ENCODE data around the gene CRPPA. TPM values are rescaled to one million over a fixed set of nuclear protein-coding genes. Genes with fewer than 3 reads are reported as not detected.

CRPPA gene
- total and polyA plus RNA-seq, 2 donors (not counting 1 experiment from before 2014, with no cell fraction given) = 0.16 to 1.2 TPM

DNA sequence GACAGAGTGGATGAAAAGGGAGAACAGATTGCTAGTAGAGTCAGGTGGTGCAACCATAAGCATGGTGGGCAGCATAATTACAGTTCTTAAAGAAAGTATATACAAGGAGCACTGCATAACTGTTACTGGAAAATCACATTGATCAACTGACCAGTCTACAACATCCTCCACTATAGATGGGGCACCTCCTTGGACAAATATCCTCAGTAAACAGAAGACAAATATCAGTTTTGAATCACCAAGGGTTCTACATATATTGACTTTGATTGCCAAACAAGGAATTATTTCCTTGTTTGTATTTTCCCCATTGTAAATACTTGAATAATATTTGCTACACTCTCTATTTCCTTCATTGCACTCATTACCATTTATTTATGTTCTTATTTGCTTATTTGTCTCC lies 17.6 kb upstream of the CRPPA start:
- no peaks in the 10 kb centered on the region for H3K4me1 ChIP-seq (ENCODE audit: control insufficient read depth in 2 of 2, insufficient read depth in 2 of 2, low read length in 2 of 2)
- no peaks in the 10 kb centered on the region for H3K36me3 ChIP-seq (replicated peaks in 1 of 2; ENCODE audit: control extremely low read depth in 1 of 2, control insufficient read depth in 1 of 2, extremely low read depth in 1 of 2, insufficient read depth in 2 of 2, low read length in 1 of 2)
- H3K9me3 ChIP-seq (ENCODE audit: control extremely low read depth in 1 of 3, control insufficient read depth in 2 of 3, insufficient read depth in 1 of 3, low read length in 2 of 3) = no peaks in the 10 kb centered on the region
- ChIA-PET CTCF (no interaction called here), POLR2A (interaction anchor here (0.6 kb wide), 1 partner anchor 16 kb away, joined by 4 read pairs; no protein-coding TSS in a partner anchor)
- intact Hi-C loops (cut with micrococcal nuclease) = no loop called here
- H3K27me3 Mint-ChIP-seq = peaks cover 11% of the 10 kb centered on the region
- H3K4me3 ChIP-seq (ENCODE audit: control extremely low read depth in 1 of 5, extremely low read depth in 1 of 5, insufficient read depth in 1 of 5, low read depth in 2 of 5, low read length in 4 of 5) = no peak overlapping the region
- no peak for DNase-seq
- no peaks in the 10 kb centered on the region for H3K27me3 ChIP-seq (replicated peaks in 1 of 4; ENCODE audit: control extremely low read depth in 1 of 4, control insufficient read depth in 3 of 4, insufficient read depth in 4 of 4, low read length in 3 of 4)
- no peak for TF ChIP-seq EZH2 (IDR thresholded peaks at IDR 0.05; ENCODE audit: borderline replicate concordance, insufficient read depth, low read depth, low read length, poor library complexity, severe bottlenecking)
- TF ChIP-seq, protein P1, sequence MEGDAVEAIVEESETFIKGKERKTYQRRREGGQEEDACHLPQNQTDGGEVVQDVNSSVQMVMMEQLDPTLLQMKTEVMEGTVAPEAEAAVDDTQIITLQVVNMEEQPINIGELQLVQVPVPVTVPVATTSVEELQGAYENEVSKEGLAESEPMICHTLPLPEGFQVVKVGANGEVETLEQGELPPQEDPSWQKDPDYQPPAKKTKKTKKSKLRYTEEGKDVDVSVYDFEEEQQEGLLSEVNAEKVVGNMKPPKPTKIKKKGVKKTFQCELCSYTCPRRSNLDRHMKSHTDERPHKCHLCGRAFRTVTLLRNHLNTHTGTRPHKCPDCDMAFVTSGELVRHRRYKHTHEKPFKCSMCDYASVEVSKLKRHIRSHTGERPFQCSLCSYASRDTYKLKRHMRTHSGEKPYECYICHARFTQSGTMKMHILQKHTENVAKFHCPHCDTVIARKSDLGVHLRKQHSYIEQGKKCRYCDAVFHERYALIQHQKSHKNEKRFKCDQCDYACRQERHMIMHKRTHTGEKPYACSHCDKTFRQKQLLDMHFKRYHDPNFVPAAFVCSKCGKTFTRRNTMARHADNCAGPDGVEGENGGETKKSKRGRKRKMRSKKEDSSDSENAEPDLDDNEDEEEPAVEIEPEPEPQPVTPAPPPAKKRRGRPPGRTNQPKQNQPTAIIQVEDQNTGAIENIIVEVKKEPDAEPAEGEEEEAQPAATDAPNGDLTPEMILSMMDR (IDR thresholded peaks at IDR 0.05) = no peak
- H3K9me3 Mint-ChIP-seq (ENCODE audit: insufficient read depth) = no peaks in the 10 kb centered on the region
- H4K20me1 ChIP-seq (ENCODE audit: control insufficient read depth, insufficient read depth, low read length, poor library complexity, severe bottlenecking) = no peaks in the 10 kb centered on the region
- H3K4me3 Mint-ChIP-seq = no peak overlapping the region
- no peaks in the 10 kb centered on the region for H3K4me1 Mint-ChIP-seq
- H3K4me2 ChIP-seq (replicated peaks; ENCODE audit: low read depth, low read length, poor library complexity, severe bottlenecking) = no peak overlapping the region
- H3K9ac ChIP-seq (ENCODE audit: low read length) = no peak overlapping the region
- H2AFZ ChIP-seq (ENCODE audit: insufficient read depth, low read depth, low read length, poor library complexity, severe bottlenecking) = no peak overlapping the region
- no peak overlapping the region for H3K27ac Mint-ChIP-seq
- H3K79me2 ChIP-seq (ENCODE audit: control insufficient read depth, insufficient read depth, low read length) = no peaks in the 10 kb centered on the region
- H3K27ac ChIP-seq (ENCODE audit: low read length in 2 of 2) = no peak overlapping the region
- ATAC-seq (ENCODE audit: low read depth) = no peak

DNA sequence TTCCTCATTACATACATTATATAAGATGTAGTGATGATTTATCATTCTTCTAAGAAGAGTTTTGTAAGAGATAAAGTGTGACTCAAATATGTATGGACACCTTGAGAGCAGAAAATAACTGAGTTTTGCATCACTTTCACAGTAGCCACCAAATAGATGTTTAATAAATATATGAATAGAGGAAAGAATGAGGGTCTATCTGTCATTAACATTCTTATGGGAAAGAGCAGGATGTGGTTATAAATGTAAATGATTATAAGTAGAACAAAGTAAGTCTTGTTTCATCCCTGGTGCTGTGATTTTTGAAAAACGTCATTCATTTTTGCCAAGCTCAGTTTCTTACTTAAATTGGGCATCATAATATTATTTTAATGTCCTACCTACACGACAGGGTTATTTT lies 15.0 kb upstream of the CRPPA start:
- POLR2A ChIA-PET = no interaction called here
- no peak for ATAC-seq (ENCODE audit: low read depth)
- intact Hi-C loops (cut with micrococcal nuclease) = no loop called here

More for the DNA sequence above, 15.0 kb upstream of the CRPPA start:
- WGBS (ENCODE audit: insufficient coverage) = no CpG with 5 or more reads among the region's 2 CpGs
- DNase-seq = no peak
- Mint-ChIP-seq H3K27ac (no peak overlapping the region), H3K9me3 (ENCODE audit: insufficient read depth) (no peaks in the 10 kb centered on the region), H3K27me3 (peaks cover 8% of the 10 kb centered on the region), H3K4me1 (no peaks in the 10 kb centered on the region), H3K4me3 (no peak overlapping the region)
- H3K36me3 ChIP-seq (replicated peaks in 1 of 2; ENCODE audit: control extremely low read depth in 1 of 2, control insufficient read depth in 1 of 2, extremely low read depth in 1 of 2, insufficient read depth in 2 of 2, low read length in 1 of 2) = no peaks in the 10 kb centered on the region
- no peaks in the 10 kb centered on the region for H3K79me2 ChIP-seq (ENCODE audit: control insufficient read depth, insufficient read depth, low read length)
- no peak for TF ChIP-seq EZH2 (IDR thresholded peaks at IDR 0.05; ENCODE audit: borderline replicate concordance, insufficient read depth, low read depth, low read length, poor library complexity, severe bottlenecking)
- TF ChIP-seq, protein P1 (IDR thresholded peaks at IDR 0.05) = no peak
- H3K27ac ChIP-seq (ENCODE audit: low read length in 2 of 2) = no peak overlapping the region
- no peaks in the 10 kb centered on the region for H3K27me3 ChIP-seq (replicated peaks in 1 of 4; ENCODE audit: control extremely low read depth in 1 of 4, control insufficient read depth in 3 of 4, insufficient read depth in 4 of 4, low read length in 3 of 4)
- no peak overlapping the region for H3K4me2 ChIP-seq (replicated peaks; ENCODE audit: low read depth, low read length, poor library complexity, severe bottlenecking)
- H3K4me3 ChIP-seq (ENCODE audit: control extremely low read depth in 1 of 5, extremely low read depth in 1 of 5, insufficient read depth in 1 of 5, low read depth in 2 of 5, low read length in 4 of 5) = no peak overlapping the region
- no peak overlapping the region for H3K9ac ChIP-seq (ENCODE audit: low read length)
- no peaks in the 10 kb centered on the region for H3K9me3 ChIP-seq (ENCODE audit: control extremely low read depth in 1 of 3, control insufficient read depth in 2 of 3, insufficient read depth in 1 of 3, low read length in 2 of 3)
- H3K4me1 ChIP-seq (ENCODE audit: control insufficient read depth in 2 of 2, insufficient read depth in 2 of 2, low read length in 2 of 2) = no peaks in the 10 kb centered on the region
- H2AFZ ChIP-seq (ENCODE audit: insufficient read depth, low read depth, low read length, poor library complexity, severe bottlenecking) = no peak overlapping the region
- CTCF ChIA-PET = interaction anchor here (0.7 to 5.4 kb wide), 2 partner anchors 15 to 1745 kb away, joined by 3 to 31 read pairs; partner anchors contain the start of gene CRPPA
- H4K20me1 ChIP-seq (ENCODE audit: control insufficient read depth, insufficient read depth, low read length, poor library complexity, severe bottlenecking) = no peaks in the 10 kb centered on the region
